OCI-LY1 (cell line): ENCODE measurements around the gene RNASE4.

ENCODE experiments used
- EZH2 ChIP-seq: fragments of 200-600 bp; sonication (generic), shearing (Covaris generic); IDR thresholded peaks from 2 replicates; pipeline ENCODE4 v1.8.0; 2017; ENCODE audit warnings: borderline replicate concordance, mixed run types, mild to moderate bottlenecking, antibody characterized with exemption, low read length, moderate library complexity, mixed read lengths
- TF ChIP-seq, protein P1 (sequence below): fragments of 200-600 bp; sonication (generic), shearing (Covaris generic); IDR thresholded peaks from 2 replicates; pipeline ENCODE4 v1.5.1; 2017; ENCODE audit warnings: mild to moderate bottlenecking, antibody characterized with exemption, low read length, moderate library complexity, mixed read lengths

DNA sequence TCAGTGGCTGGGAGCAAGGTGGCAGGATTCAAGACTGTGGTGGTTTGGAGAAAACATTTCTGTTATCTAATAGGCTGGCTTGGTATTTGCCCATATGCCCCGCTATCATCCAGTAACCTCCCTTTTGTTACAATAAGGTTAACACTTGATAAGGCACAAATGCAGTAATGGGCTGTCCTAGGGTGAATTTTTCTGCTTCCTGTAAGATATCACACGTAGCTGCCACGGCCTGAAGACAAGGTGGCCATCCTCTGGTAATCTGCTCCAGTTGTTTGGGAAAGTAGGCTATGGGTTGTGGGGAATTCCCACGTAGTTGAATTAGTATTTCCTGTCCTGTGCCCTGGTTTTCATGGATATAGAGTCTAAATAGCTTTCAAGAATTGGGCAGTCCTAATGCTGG lies 27.3 kb downstream of the RNASE4 start:
- TF ChIP-seq, protein P1, sequence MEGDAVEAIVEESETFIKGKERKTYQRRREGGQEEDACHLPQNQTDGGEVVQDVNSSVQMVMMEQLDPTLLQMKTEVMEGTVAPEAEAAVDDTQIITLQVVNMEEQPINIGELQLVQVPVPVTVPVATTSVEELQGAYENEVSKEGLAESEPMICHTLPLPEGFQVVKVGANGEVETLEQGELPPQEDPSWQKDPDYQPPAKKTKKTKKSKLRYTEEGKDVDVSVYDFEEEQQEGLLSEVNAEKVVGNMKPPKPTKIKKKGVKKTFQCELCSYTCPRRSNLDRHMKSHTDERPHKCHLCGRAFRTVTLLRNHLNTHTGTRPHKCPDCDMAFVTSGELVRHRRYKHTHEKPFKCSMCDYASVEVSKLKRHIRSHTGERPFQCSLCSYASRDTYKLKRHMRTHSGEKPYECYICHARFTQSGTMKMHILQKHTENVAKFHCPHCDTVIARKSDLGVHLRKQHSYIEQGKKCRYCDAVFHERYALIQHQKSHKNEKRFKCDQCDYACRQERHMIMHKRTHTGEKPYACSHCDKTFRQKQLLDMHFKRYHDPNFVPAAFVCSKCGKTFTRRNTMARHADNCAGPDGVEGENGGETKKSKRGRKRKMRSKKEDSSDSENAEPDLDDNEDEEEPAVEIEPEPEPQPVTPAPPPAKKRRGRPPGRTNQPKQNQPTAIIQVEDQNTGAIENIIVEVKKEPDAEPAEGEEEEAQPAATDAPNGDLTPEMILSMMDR: no peak
- TF ChIP-seq EZH2: no peak
